Transverse colon (tissue), 4 donors: ENCODE measurements around the gene ANO4. TPM values are rescaled to one million over a fixed set of nuclear protein-coding genes. Genes with fewer than 3 reads are reported as not detected.

Experiments
- DNase-seq: peaks from one replicate; pipeline ENCODE4 v3.0.0-alpha.2; 2019
- H3K27ac ChIP-seq, 4 donors: fragments of 200-600 bp; sonication (generic); 2 replicates each; pipeline ENCODE4 v1.5.1; 2016 to 2018; ENCODE audit warnings: inconsistent platforms in 4 of 4
- H3K27me3 ChIP-seq: fragments of 200-600 bp; sonication (generic); 2 replicates; pipeline ENCODE4 v1.5.1; 2017; ENCODE audit warnings: inconsistent platforms
- H3K36me3 ChIP-seq, 4 donors: fragments of 200-600 bp; sonication (generic); 2 replicates each; pipeline ENCODE4 v1.5.1; 2017 to 2019; ENCODE audit warnings: inconsistent platforms in 4 of 4
- H3K4me1 ChIP-seq, 4 donors: fragments of 200-600 bp; sonication (generic); 2 replicates each; pipeline ENCODE4 v1.5.1; 2017 to 2020; ENCODE audit warnings: inconsistent platforms in 4 of 4
- H3K4me3 ChIP-seq, 4 donors: fragments of 200-600 bp; sonication (generic); 1 replicate in 1 of 4; 2 replicates in 3 of 4; pipeline versions ENCODE4 v1.5.1 to v1.6.1; 2017 to 2019; ENCODE audit warnings: inconsistent platforms in 4 of 4
- H3K9me3 ChIP-seq, 2 donors: fragments of 200-600 bp; sonication (generic); 2 replicates each; pipeline ENCODE4 v1.5.1; 2017 to 2019; ENCODE audit warnings: inconsistent platforms in 2 of 2
- EP300 ChIP-seq: sonication (generic); formaldehyde crosslinking; IDR thresholded peaks from one replicate; pipeline ENCODE4 v1.6.1; 2017; ENCODE audit warnings: antibody characterized with exemption, low read depth
- POLR2A ChIP-seq: fragments of 450-650 bp; IDR thresholded peaks from one replicate; pipeline ENCODE4 v1.6.1; 2016; ENCODE audit warnings: antibody characterized with exemption, mild to moderate bottlenecking, moderate library complexity
- POLR2AphosphoS5 ChIP-seq, 3 donors: sonication (generic); formaldehyde crosslinking; IDR thresholded peaks; one replicate each; pipeline ENCODE4 v1.6.1; 2016; ENCODE audit warnings: antibody characterized with exemption in 3 of 3
- WGBS, 2 donors: methylation state at CpG; one replicate each; pipeline ENCODE4 v1.1.5; 2018; ENCODE audit warnings: low coverage in 1 of 2; 5-methylcytosine and 5-hydroxymethylcytosine counted together
- in situ Hi-C, 4 donors: fragments of 200-750 bp; cut with MboI; loops; one replicate each; pipeline versions ENCODE4 v1.15.0 to v1.15.1; 2017; ENCODE audit warnings: low sequenced_read_pairs in 3 of 4, low pct_ligation_motif_present in 1 of 4, low pct_unique_long_range_greater_than_20kb in 1 of 4
- intact Hi-C: fragments of 100-400 bp; cut with DNase I; formaldehyde crosslinking; loops from one replicate; pipeline ENCODE4 v1.15.1; 2023; ENCODE audit warnings: low total_unique reads
- total RNA-seq, 4 donors: library from RNA; depleted of rRNA; stranded (reverse); fragments of >200 nt; gene quantifications; one replicate each; pipeline ENCODE4 v1.1.0, GENCODE V29; 2016
- TF ChIP-seq, protein P1 (sequence below), 5 experiments: fragments of 200-600 bp in 3 of 5; fragments of 450-650 bp in 2 of 5; sonication (generic) in 3 of 5; IDR thresholded peaks; 1 replicate in 2 of 5; 2 replicates in 3 of 5; pipeline ENCODE4 v1.5.1; 2016 to 2017; ENCODE audit warnings: antibody characterized with exemption in 5 of 5, inconsistent platforms in 3 of 5, mild to moderate bottlenecking in 2 of 5, moderate library complexity in 1 of 5

The ANO4 gene
- total RNA-seq, 4 donors from 2014 or later: 0.14 TPM; not detected in 3

DNA sequence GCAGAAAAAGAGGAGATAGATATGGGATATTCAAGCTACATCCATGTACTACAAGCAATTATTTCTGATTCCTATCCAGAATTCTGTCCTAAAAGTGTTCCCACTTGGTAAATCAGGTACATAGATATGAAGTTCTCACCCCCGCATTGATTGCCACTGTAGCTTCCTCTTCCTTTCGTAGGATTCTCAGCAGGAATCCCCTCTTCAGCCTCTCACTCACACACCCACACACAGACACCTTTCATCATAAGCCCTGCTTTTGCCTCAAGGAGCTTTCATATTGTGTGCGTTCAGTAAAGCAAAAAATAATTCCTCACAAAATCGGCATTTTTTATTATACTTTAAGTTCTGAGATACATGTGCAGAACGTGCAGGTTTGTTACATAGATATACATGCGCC is 69.8 kb downstream of the ANO4 start:
- DNase-seq: no peak
- in situ Hi-C loops (no loop called here), intact Hi-C loops (no loop called here)
- Histone ChIP-seq H3K9me3 (no peaks in the 10 kb centered on the region), H3K27me3 (no peaks in the 10 kb centered on the region), H3K27ac (no peak overlapping the region), H3K36me3 (no peaks in the 10 kb centered on the region), H3K4me3 (no peak overlapping the region), H3K4me1 (no peaks in the 10 kb centered on the region)
- TF ChIP-seq, protein P1, sequence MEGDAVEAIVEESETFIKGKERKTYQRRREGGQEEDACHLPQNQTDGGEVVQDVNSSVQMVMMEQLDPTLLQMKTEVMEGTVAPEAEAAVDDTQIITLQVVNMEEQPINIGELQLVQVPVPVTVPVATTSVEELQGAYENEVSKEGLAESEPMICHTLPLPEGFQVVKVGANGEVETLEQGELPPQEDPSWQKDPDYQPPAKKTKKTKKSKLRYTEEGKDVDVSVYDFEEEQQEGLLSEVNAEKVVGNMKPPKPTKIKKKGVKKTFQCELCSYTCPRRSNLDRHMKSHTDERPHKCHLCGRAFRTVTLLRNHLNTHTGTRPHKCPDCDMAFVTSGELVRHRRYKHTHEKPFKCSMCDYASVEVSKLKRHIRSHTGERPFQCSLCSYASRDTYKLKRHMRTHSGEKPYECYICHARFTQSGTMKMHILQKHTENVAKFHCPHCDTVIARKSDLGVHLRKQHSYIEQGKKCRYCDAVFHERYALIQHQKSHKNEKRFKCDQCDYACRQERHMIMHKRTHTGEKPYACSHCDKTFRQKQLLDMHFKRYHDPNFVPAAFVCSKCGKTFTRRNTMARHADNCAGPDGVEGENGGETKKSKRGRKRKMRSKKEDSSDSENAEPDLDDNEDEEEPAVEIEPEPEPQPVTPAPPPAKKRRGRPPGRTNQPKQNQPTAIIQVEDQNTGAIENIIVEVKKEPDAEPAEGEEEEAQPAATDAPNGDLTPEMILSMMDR (IDR thresholded peaks at IDR 0.05): no peak
- TF ChIP-seq EP300 (no peak), POLR2A (no peak), POLR2AphosphoS5 (IDR thresholded peaks at IDR 0.05) (no peak)
- 76 to 89% methylated on average over 6 of the region's 6 CpGs for WGBS, 2 donors

DNA sequence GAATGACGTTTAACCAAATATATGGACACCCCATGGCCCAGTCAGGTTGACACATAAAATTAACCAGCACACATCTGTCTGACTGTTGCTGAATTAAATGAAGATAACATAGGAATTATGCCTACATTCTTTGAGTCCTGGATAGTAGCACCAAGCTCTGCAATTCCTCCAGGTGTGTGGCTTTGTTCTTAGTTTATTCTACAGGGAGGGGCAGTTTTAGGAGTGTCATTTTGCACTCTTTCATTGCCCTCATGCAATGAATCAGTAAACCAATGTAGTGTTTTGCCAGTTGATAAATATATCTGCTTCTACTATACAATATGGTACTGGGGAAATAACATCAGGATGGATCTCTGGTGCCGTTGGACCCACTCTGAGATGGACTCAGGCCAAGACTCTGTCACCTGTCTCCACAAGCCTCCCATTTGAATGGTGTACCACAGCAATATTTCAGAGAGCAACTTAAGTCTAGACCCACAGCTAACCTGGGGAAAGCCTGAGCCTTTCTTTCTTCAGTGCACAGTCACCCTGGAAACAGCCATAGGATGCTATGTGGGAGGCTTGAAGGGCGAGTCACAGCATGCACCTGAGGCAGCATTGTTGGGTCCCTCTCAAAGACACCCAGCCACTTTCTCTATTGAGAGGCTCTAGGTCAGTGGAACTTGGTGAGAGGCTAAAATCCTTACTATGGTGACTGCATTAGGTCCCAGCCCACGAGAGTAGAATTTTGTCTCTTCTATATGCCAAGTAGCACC is 73.2 kb downstream of the ANO4 start:
- Histone ChIP-seq H3K4me3 (no peak overlapping the region), H3K9me3 (no peaks in the 10 kb centered on the region), H3K27ac (no peak overlapping the region), H3K4me1 (no peaks in the 10 kb centered on the region), H3K36me3 (no peaks in the 10 kb centered on the region), H3K27me3 (no peaks in the 10 kb centered on the region)
- 38 to 54% methylated on average over 3 to 4 of the region's 4 CpGs for WGBS, 2 donors
- in situ Hi-C loops (no loop called here), intact Hi-C loops (no loop called here)
- DNase-seq: no peak
- no peak for TF ChIP-seq EP300
- no peak for TF ChIP-seq POLR2A
- TF ChIP-seq POLR2AphosphoS5 (IDR thresholded peaks at IDR 0.05): no peak
- TF ChIP-seq, protein P1 (IDR thresholded peaks at IDR 0.05): no peak

DNA sequence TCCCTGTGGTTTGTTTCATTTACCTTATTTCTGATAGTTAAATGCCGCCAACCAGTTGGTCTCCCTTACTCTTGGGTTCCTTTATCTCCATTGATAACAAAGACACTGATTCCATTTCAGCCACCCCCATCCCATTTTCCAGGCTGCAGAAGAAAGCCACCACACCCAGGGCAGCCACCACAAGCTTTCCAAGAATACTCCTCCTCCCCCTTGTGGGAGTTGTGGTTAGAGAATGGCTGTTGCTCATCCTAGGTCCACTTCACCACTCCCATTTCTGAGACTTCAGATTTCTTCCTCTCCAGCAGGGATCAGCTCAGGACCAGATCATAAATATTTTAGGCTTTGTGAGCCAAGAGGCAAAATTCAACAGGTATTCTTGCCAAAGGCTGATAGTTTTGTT is 73.9 kb downstream of the ANO4 start:
- Histone ChIP-seq H3K27ac (no peak overlapping the region), H3K27me3 (no peaks in the 10 kb centered on the region), H3K4me3 (no peak overlapping the region), H3K36me3 (no peaks in the 10 kb centered on the region), H3K9me3 (no peaks in the 10 kb centered on the region), H3K4me1 (no peaks in the 10 kb centered on the region)
- no peak for DNase-seq
- in situ Hi-C loops: no loop called here
- WGBS, 2 donors: 71 to 95% methylated on average over 1 of the region's 1 CpG
- intact Hi-C loops: no loop called here
- TF ChIP-seq EP300: no peak
- TF ChIP-seq POLR2AphosphoS5 (IDR thresholded peaks at IDR 0.05): no peak
- no peak for TF ChIP-seq POLR2A
- TF ChIP-seq, protein P1 (IDR thresholded peaks at IDR 0.05): no peak

DNA sequence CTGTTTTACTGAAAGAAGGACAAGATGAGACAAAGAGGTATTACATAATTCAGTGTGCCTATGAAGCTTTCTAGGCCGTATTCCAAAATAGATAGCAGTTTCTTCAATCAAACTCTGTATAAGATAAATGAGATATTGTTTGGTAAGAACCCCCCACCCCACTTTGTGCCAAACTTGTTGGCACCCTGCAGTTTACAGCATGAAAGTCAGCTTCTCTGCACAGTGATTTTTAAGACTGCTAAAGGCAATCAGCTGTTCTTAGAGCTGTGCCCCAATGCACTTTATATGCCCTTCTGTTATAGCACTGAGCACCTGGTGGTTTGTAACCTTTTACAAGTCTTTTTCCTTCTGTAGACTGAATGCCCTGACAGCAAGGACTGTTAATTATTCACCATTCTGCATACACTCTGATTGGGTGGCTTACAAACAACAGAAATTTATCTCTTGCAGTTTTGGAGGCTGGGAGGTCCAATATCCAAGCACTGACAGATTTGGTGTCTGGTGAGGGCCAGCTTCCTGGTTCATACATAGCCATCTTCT is 76.7 kb downstream of the ANO4 start:
- no peaks in the 10 kb centered on the region for H3K27me3 ChIP-seq
- H3K27ac ChIP-seq: no peak overlapping the region
- H3K4me3 ChIP-seq: no peak overlapping the region
- no peaks in the 10 kb centered on the region for H3K36me3 ChIP-seq
- no peaks in the 10 kb centered on the region for H3K9me3 ChIP-seq
- 13 to 35% methylated on average over 1 of the region's 1 CpG for WGBS, 2 donors
- TF ChIP-seq, protein P1 (IDR thresholded peaks at IDR 0.05): no peak
- no peak for TF ChIP-seq POLR2A
- no peak for TF ChIP-seq POLR2AphosphoS5 (IDR thresholded peaks at IDR 0.05)
- no peak for TF ChIP-seq EP300
- intact Hi-C loops (no loop called here), in situ Hi-C loops (no loop called here)
- no peak for DNase-seq
- no peaks in the 10 kb centered on the region for H3K4me1 ChIP-seq
